Mesendoderm (in vitro differentiated cells): ENCODE measurements around the gene SEL1L.

Experiments
- DNase-seq: peaks from one replicate; pipeline ENCODE4 v3.0.0; 2013
- H2AK5ac ChIP-seq: 2 replicates; pipeline ENCODE4 v1.6.1; 2013; ENCODE audit warnings: low read length, inconsistent platforms
- H2BK120ac ChIP-seq: 2 replicates; pipeline ENCODE4 v1.6.1; 2013; ENCODE audit warnings: low read depth, mild to moderate bottlenecking, low read length, moderate library complexity, mixed read lengths
- H2BK15ac ChIP-seq: replicated peaks from 2 replicates; pipeline ENCODE4 v1.6.1; 2013; ENCODE audit warnings: low read depth, mild to moderate bottlenecking, moderate library complexity
- H2BK5ac ChIP-seq: 2 replicates; pipeline ENCODE4 v1.6.1; 2013; ENCODE audit warnings: low read length, inconsistent platforms
- H3K18ac ChIP-seq: 2 replicates; pipeline ENCODE4 v1.6.1; 2013; ENCODE audit warnings: mild to moderate bottlenecking, low read length, mixed read lengths
- H3K23ac ChIP-seq: one replicate; pipeline ENCODE4 v1.6.1; 2013; ENCODE audit warnings: low read length
- H3K27ac ChIP-seq: 2 replicates; pipeline ENCODE4 v1.5.1; 2013; ENCODE audit warnings: low read depth, mild to moderate bottlenecking, inconsistent platforms, low read length, moderate library complexity
- H3K27me3 ChIP-seq: 2 replicates; pipeline ENCODE4 v1.6.1; 2013; ENCODE audit warnings: low read length, control low read depth, mild to moderate bottlenecking, inconsistent platforms; ENCODE audit not compliant: insufficient read depth, poor library complexity
- H3K36me3 ChIP-seq: 2 replicates; pipeline ENCODE4 v1.6.1; 2013; ENCODE audit warnings: low read length, inconsistent platforms; ENCODE audit not compliant: control insufficient read depth, insufficient read depth
- H3K4ac ChIP-seq: one replicate; pipeline ENCODE4 v1.6.1; 2013; ENCODE audit warnings: low read depth, mild to moderate bottlenecking, low read length, moderate library complexity
- H3K4me1 ChIP-seq: 2 replicates; pipeline ENCODE4 v1.6.1; 2013; ENCODE audit warnings: low read depth, low read length, inconsistent platforms; ENCODE audit not compliant: control insufficient read depth
- H3K4me2 ChIP-seq: 2 replicates; pipeline ENCODE4 v1.6.1; 2013; ENCODE audit warnings: low read length
- H3K4me3 ChIP-seq: 2 replicates; pipeline ENCODE4 v1.5.1; 2013; ENCODE audit warnings: mild to moderate bottlenecking, low read length
- H3K56ac ChIP-seq: one replicate; pipeline ENCODE4 v1.6.1; 2013; ENCODE audit warnings: low read length
- H3K79me1 ChIP-seq: 2 replicates; pipeline ENCODE4 v1.6.1; 2013; ENCODE audit warnings: low read length, inconsistent platforms
- H3K79me2 ChIP-seq: 2 replicates; pipeline ENCODE4 v1.6.1; 2013; ENCODE audit warnings: mild to moderate bottlenecking, low read length; ENCODE audit not compliant: control insufficient read depth, insufficient read depth
- H3K9ac ChIP-seq: 2 replicates; pipeline ENCODE4 v1.6.1; 2013; ENCODE audit warnings: low read length, inconsistent platforms
- H4K5ac ChIP-seq: one replicate; pipeline ENCODE4 v1.6.1; 2013; ENCODE audit warnings: low read length
- H4K8ac ChIP-seq: one replicate; pipeline ENCODE4 v1.6.1; 2013; ENCODE audit warnings: low read depth, mild to moderate bottlenecking, control low read depth, low read length, moderate library complexity
- WGBS: extraction: QIAGEN DNeasy Blood & Tissue Kit; methylation state at CpG from one replicate; pipeline ENCODE4 v1.1.7; 2013; ENCODE audit warnings: low lambda C conversion rate, missing lambda C conversion rate; ENCODE audit not compliant: insufficient coverage; ENCODE audit errors: extremely low coverage; 5-methylcytosine and 5-hydroxymethylcytosine counted together

Gene SEL1L

DNA sequence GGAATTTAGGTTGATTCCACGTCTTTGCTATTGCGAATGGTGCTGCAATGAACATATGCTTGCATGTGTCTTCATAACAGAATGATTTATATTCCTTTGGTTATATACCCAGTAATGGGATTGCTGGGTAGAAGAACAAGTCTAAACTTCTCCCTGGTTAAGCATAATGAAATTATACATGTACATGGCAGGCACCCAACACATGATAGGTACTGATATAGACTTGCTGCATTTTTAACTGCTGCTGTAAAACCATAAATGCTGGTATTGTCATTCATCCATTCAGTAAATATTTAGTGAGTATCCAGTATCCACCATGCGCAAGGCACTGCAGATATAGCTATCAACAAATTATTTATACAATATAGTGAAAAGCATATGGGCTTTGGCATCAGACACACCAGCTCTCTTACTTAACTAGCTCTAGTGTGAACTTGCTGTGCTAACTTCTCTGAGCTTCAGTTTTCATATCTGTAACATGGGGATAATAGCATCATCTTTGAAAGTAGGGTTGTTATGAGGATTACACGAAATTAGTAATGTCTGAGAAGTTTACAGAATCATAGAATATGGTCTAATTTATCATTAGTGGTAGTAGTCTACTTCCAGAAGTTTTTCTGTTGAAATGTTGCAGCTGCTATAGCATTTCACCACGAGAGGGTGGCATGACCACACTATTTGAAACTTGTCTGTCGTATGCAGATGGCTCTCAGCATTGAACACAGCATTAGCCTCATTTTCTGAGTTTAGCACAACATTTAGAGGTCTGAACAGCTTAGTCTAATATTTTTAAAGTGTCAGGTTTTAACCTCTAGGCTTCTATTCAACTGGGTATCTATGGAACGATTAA is 32.0 kb upstream of the SEL1L start:
- no peak overlapping the region for H3K9ac ChIP-seq
- no peaks in the 10 kb centered on the region for H3K36me3 ChIP-seq
- no peak overlapping the region for H3K4me2 ChIP-seq
- no peak overlapping the region for H2BK120ac ChIP-seq
- H2AK5ac ChIP-seq, result no peak overlapping the region
- H3K79me1 ChIP-seq, result no peaks in the 10 kb centered on the region
- no peak overlapping the region for H3K4me3 ChIP-seq
- H4K8ac ChIP-seq, result peak overlapping the region; percentile 56
- no peak overlapping the region for H4K5ac ChIP-seq
- WGBS, result no CpG with 5 or more reads among the region's 7 CpGs
- no peaks in the 10 kb centered on the region for H3K27me3 ChIP-seq
- H3K79me2 ChIP-seq, result no peaks in the 10 kb centered on the region
- no peak overlapping the region for H3K56ac ChIP-seq
- no peak overlapping the region for H3K4ac ChIP-seq
- no peak overlapping the region for H2BK5ac ChIP-seq
- no peak overlapping the region for H3K23ac ChIP-seq
- H3K4me1 ChIP-seq, result peaks cover 7% of the 10 kb centered on the region
- H2BK15ac ChIP-seq, result no peak overlapping the region
- no peak overlapping the region for H3K27ac ChIP-seq
- DNase-seq, result peak; percentile 63
- H3K18ac ChIP-seq, result no peak overlapping the region

DNA sequence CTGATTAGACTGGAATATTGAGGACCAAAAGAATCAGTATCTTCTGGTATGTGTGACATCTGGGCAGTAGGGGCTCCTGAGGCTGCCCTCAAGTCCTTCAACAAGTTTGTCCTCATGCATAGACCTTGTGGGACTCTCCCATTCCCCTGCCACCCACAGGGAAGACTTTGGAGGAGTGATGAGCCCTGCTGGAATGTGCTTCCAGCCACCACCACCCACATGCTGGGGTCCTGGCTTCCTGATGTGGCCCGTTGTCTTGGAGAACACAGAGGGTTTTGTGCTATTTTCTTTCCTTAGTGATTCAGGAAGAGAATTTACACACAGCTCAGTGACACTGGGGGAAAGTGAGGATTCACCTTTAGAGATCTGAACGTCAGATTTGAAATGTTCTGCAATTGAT is 29.2 kb upstream of the SEL1L start:
- peak overlapping the region; percentile 40 for H2BK5ac ChIP-seq
- no peak overlapping the region for H2BK15ac ChIP-seq
- no peaks in the 10 kb centered on the region for H3K79me2 ChIP-seq
- peak overlapping the region; percentile 25 for H3K56ac ChIP-seq
- H3K4ac ChIP-seq, result no peak overlapping the region
- no peaks in the 10 kb centered on the region for H3K36me3 ChIP-seq
- no peaks in the 10 kb centered on the region for H3K27me3 ChIP-seq
- no peak overlapping the region for H3K4me3 ChIP-seq
- peaks cover 7% of the 10 kb centered on the region for H3K4me1 ChIP-seq
- H3K27ac ChIP-seq, result no peak overlapping the region
- WGBS, result no CpG with 5 or more reads among the region's 2 CpGs
- H3K79me1 ChIP-seq, result no peaks in the 10 kb centered on the region
- peak; percentile 70 for DNase-seq
- H3K23ac ChIP-seq, result no peak overlapping the region
- H3K18ac ChIP-seq, result peak overlapping the region; percentile 76
- H2AK5ac ChIP-seq, result no peak overlapping the region
- no peak overlapping the region for H3K4me2 ChIP-seq
- no peak overlapping the region for H4K8ac ChIP-seq
- peak overlapping the region; percentile 5 for H4K5ac ChIP-seq
- H3K9ac ChIP-seq, result no peak overlapping the region
- peak overlapping the region; percentile 32 for H2BK120ac ChIP-seq

- Histone ChIP-seq H2AK5ac (peak overlapping the region; percentile 20), H3K27me3 (no peaks in the 10 kb centered on the region), H3K4me3 (no peak overlapping the region), H4K8ac (no peak overlapping the region), H2BK5ac (peak overlapping the region; percentile 70), H4K5ac (no peak overlapping the region), H3K79me2 (no peaks in the 10 kb centered on the region), H3K23ac (no peak overlapping the region), H3K18ac (peak overlapping the region; percentile 80), H3K4ac (peak overlapping the region; percentile 55), H3K4me2 (no peak overlapping the region), H3K36me3 (no peaks in the 10 kb centered on the region), H3K56ac (peak overlapping the region; percentile 73), H3K27ac (peak overlapping the region; percentile 80), H3K9ac (no peak overlapping the region), H3K79me1 (no peaks in the 10 kb centered on the region), H2BK120ac (peak overlapping the region; percentile 92), H3K4me1 (peaks cover 7% of the 10 kb centered on the region), H2BK15ac (no peak overlapping the region)
- no CpG with 5 or more reads among the region's 10 CpGs for WGBS
- DNase-seq, result peak; percentile 94
Observed at GRCh38 chr14:81561084-81561775, 27.6 kb upstream of the SEL1L start.

GRCh38 chr14:81559385-81559784 is 25.7 kb upstream of the SEL1L start:
- Histone ChIP-seq H3K4me2 (no peak overlapping the region), H2AK5ac (no peak overlapping the region), H3K4me3 (no peak overlapping the region), H3K27ac (no peak overlapping the region), H2BK5ac (no peak overlapping the region), H3K79me2 (no peaks in the 10 kb centered on the region), H2BK120ac (no peak overlapping the region), H3K56ac (no peak overlapping the region), H2BK15ac (no peak overlapping the region), H3K27me3 (no peaks in the 10 kb centered on the region), H3K9ac (no peak overlapping the region), H4K5ac (no peak overlapping the region), H4K8ac (no peak overlapping the region), H3K23ac (no peak overlapping the region), H3K79me1 (no peaks in the 10 kb centered on the region), H3K36me3 (no peaks in the 10 kb centered on the region), H3K4ac (no peak overlapping the region), H3K4me1 (peaks cover 7% of the 10 kb centered on the region), H3K18ac (peak overlapping the region; percentile 4)
- no peak for DNase-seq
- WGBS, result no CpG with 5 or more reads among the region's 3 CpGs

DNA sequence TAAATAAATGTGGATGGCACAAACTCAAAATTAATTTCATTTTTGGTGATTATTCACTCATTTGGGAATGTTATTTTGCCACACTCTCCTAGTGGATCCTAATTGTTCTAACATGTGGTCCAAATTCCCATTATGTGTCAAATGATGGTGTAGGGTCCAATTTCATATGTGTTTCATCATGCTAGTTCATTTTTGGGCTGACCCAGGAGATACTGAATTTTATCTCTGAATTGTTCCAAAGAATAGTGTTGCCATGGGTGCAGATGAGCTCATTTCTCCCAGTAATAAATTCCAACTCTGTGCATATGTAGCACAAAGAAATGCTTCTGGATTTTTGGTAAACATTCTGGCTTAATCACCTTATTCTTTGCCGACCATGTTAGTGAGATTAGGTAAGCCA is 23.5 kb upstream of the SEL1L start:
- H3K18ac ChIP-seq, result no peak overlapping the region
- no peak overlapping the region for H3K56ac ChIP-seq
- H2AK5ac ChIP-seq, result no peak overlapping the region
- no peak overlapping the region for H3K27ac ChIP-seq
- no peak overlapping the region for H3K23ac ChIP-seq
- no peaks in the 10 kb centered on the region for H3K79me1 ChIP-seq
- no peak overlapping the region for H2BK15ac ChIP-seq
- no peak overlapping the region for H3K4me3 ChIP-seq
- H3K36me3 ChIP-seq, result no peaks in the 10 kb centered on the region
- H4K5ac ChIP-seq, result no peak overlapping the region
- WGBS, result no CpG with 5 or more reads among the region's 1 CpG
- H2BK5ac ChIP-seq, result no peak overlapping the region
- DNase-seq, result no peak
- H4K8ac ChIP-seq, result no peak overlapping the region
- no peaks in the 10 kb centered on the region for H3K27me3 ChIP-seq
- no peak overlapping the region for H3K9ac ChIP-seq
- H3K4ac ChIP-seq, result no peak overlapping the region
- H3K4me2 ChIP-seq, result no peak overlapping the region
- no peaks in the 10 kb centered on the region for H3K79me2 ChIP-seq
- H2BK120ac ChIP-seq, result peak overlapping the region; percentile 61
- H3K4me1 ChIP-seq, result peaks cover 5% of the 10 kb centered on the region
